HCT116 (cell line): ENCODE data around the gene NEDD4L. TPM values are rescaled to one million over a fixed set of nuclear protein-coding genes. Genes with fewer than 3 reads are reported as not detected.

Experiments used
- ATAC-seq: fragments of 200-7000 bp; cut with Tn5 transposase; 2 replicates; pipeline ENCODE4 v1.9.1; 2020; ENCODE audit warnings: mild to moderate bottlenecking, moderate library complexity
- BruUV-seq: library from RNA; stranded (reverse); fragments of 400-500 nt; replicated peaks from 2 replicates; lab custom pipeline; 2021; lab: Mats Ljungman, UMichigan
- CTCF ChIA-PET: fragments of 300-600 bp; sonication (Branson Sonifier 250); formaldehyde crosslinking; loops from one replicate; lab custom pipeline; 2021; ENCODE audit warnings: antibody characterized with exemption; lab: Charles Lee
- POLR2A ChIA-PET: fragments of 300-600, 350-600 bp; sonication (Branson Sonifier 250); formaldehyde crosslinking; loops from one replicate; lab custom pipeline; 2021; ENCODE audit warnings: antibody characterized with exemption; lab: Charles Lee
- RAD21 ChIA-PET, 2 experiments: fragments of 300-600 bp; sonication (Branson Sonifier 250); formaldehyde crosslinking; loops; one replicate each; lab custom pipeline; 2023; ENCODE audit warnings: low total read pairs in 2 of 2; ENCODE audit not compliant: uncharacterized antibody in 2 of 2, unreplicated experiment in 2 of 2, low non-redundant PET in 1 of 2; lab: Charles Lee
- DNase-seq: peaks from one replicate; pipeline ENCODE4 v3.0.0-alpha.2; 2010; ENCODE audit warnings: low read depth, low spot score
- H2AFZ ChIP-seq: fragments of 200-600 bp; shearing (Covaris generic), sonication (generic); 2 replicates; pipeline ENCODE4 v1.6.1; 2017; ENCODE audit warnings: low read depth, mixed run types, mixed read lengths, antibody characterized with exemption, low read length; ENCODE audit not compliant: poor library complexity, severe bottlenecking
- H3K27ac ChIP-seq: 2 replicates; pipeline ENCODE4 v1.5.1; 2012; ENCODE audit warnings: low read depth, low read length
- H3K27me3 ChIP-seq: fragments of 200-600 bp; sonication (generic); 2 replicates; pipeline ENCODE4 v1.6.1; 2016; ENCODE audit warnings: mixed run types, low read length, mixed read lengths; ENCODE audit not compliant: insufficient read depth
- H3K36me3 ChIP-seq, 2 experiments: fragments of 200-500 bp in 1 of 2; fragments of 200-600 bp in 1 of 2; sonication (Bioruptor generic) in 1 of 2; sonication (generic) in 1 of 2; 2 replicates each; pipeline versions ENCODE4 v1.5.1 to v1.6.1; 2014 to 2016; ENCODE audit warnings: low read length in 2 of 2, inconsistent platforms in 1 of 2, mixed read lengths in 1 of 2, mixed run types in 1 of 2; ENCODE audit not compliant: insufficient read depth in 2 of 2, control insufficient read depth in 1 of 2
- H3K4me1 ChIP-seq, 2 experiments: fragments of 200-600 bp in 1 of 2; sonication (generic) in 1 of 2; 2 replicates each; pipeline versions ENCODE4 v1.5.1 to v1.6.1; 2012 to 2017; ENCODE audit warnings: low read length in 2 of 2, inconsistent platforms in 1 of 2, mild to moderate bottlenecking in 1 of 2, mixed read lengths in 1 of 2, mixed run types in 1 of 2, moderate library complexity in 1 of 2; ENCODE audit not compliant: insufficient read depth in 2 of 2, control insufficient read depth in 1 of 2
- H3K4me2 ChIP-seq: fragments of 200-600 bp; sonication (generic); 2 replicates; pipeline ENCODE4 v1.6.1; 2017; ENCODE audit warnings: mixed run types, low read length, mixed read lengths
- H3K4me3 ChIP-seq, 2 experiments: fragments of 200-600 bp in 1 of 2; sonication (generic) in 1 of 2; replicated peaks in 1 of 2; 2 replicates each; pipeline ENCODE4 v1.5.1; 2011 to 2016; ENCODE audit warnings: low read length in 2 of 2, control low read depth in 1 of 2, low read depth in 1 of 2, mild to moderate bottlenecking in 1 of 2, mixed read lengths in 1 of 2, mixed run types in 1 of 2
- H3K79me2 ChIP-seq: fragments of 200-600 bp; sonication (generic); 2 replicates; pipeline ENCODE4 v1.6.1; 2017; ENCODE audit warnings: mild to moderate bottlenecking, mixed run types, low read length, moderate library complexity, mixed read lengths; ENCODE audit not compliant: insufficient read depth
- H3K9ac ChIP-seq: fragments of 200-600 bp; sonication (generic); 2 replicates; pipeline ENCODE4 v1.6.1; 2016; ENCODE audit warnings: low read length, mixed read lengths
- H3K9me2 ChIP-seq: fragments of 200-600 bp; sonication (generic), shearing (Covaris generic); 2 replicates; pipeline ENCODE4 v1.6.1; 2017; ENCODE audit warnings: mixed run types, mild to moderate bottlenecking, moderate library complexity; ENCODE audit not compliant: insufficient read depth
- H3K9me3 ChIP-seq, 2 experiments: fragments of 200-500 bp in 1 of 2; fragments of 200-600 bp in 1 of 2; sonication (Bioruptor generic) in 1 of 2; sonication (generic) in 1 of 2; 2 replicates each; pipeline ENCODE4 v1.6.1; 2014 to 2017; ENCODE audit warnings: low read length in 2 of 2, mixed read lengths in 2 of 2, inconsistent platforms in 1 of 2, low read depth in 1 of 2, mild to moderate bottlenecking in 1 of 2, mixed run types in 1 of 2, moderate library complexity in 1 of 2; ENCODE audit not compliant: control insufficient read depth in 1 of 2, insufficient read depth in 1 of 2
- H4K20me1 ChIP-seq: fragments of 200-600 bp; sonication (generic), shearing (Covaris generic); 2 replicates; pipeline ENCODE4 v1.6.1; 2017; ENCODE audit warnings: mixed run types, mild to moderate bottlenecking, moderate library complexity; ENCODE audit not compliant: insufficient read depth
- ATF3 ChIP-seq: IDR thresholded peaks from 2 replicates; pipeline ENCODE4 v1.6.1; 2012
- CTCF ChIP-seq, 3 experiments: fragments of 200-600 bp in 1 of 3; sonication (generic) in 1 of 3; IDR thresholded peaks in 2 of 3; conservative IDR thresholded peaks in 1 of 3; 2 replicates each; pipeline ENCODE4 v1.5.1; 2012 to 2017; ENCODE audit warnings: low read depth in 2 of 3, low read length in 2 of 3, antibody characterized with exemption in 1 of 3, borderline replicate concordance in 1 of 3, control low read depth in 1 of 3, mild to moderate bottlenecking in 1 of 3, mixed read lengths in 1 of 3, mixed run types in 1 of 3, moderate library complexity in 1 of 3; ENCODE audit not compliant: insufficient read depth in 1 of 3
- EGR1 ChIP-seq: IDR thresholded peaks from 2 replicates; pipeline ENCODE4 v1.6.1; 2012; ENCODE audit warnings: low read depth
- ELF1 ChIP-seq: IDR thresholded peaks from 2 replicates; pipeline ENCODE4 v1.6.1; 2012; ENCODE audit warnings: low read depth, borderline replicate concordance
- EZH2 ChIP-seq: fragments of 200-600 bp; sonication (generic); IDR thresholded peaks from 2 replicates; pipeline ENCODE4 v1.6.1; 2017; ENCODE audit warnings: antibody characterized with exemption, mixed run types
- FOSL1 ChIP-seq: IDR thresholded peaks from 2 replicates; pipeline ENCODE4 v1.6.1; 2012; ENCODE audit warnings: low read depth
- JUND ChIP-seq: IDR thresholded peaks from 2 replicates; pipeline ENCODE4 v1.6.1; 2012
- MAX ChIP-seq: IDR thresholded peaks from 2 replicates; pipeline ENCODE4 v1.6.1; 2012
- POLR2AphosphoS5 ChIP-seq: IDR thresholded peaks from 2 replicates; pipeline ENCODE4 v1.6.1; 2011; ENCODE audit warnings: mild to moderate bottlenecking, low read depth, low read length, moderate library complexity
- RAD21 ChIP-seq: IDR thresholded peaks from 2 replicates; pipeline ENCODE4 v1.6.1; 2012; ENCODE audit warnings: low read depth, mild to moderate bottlenecking
- REST ChIP-seq: IDR thresholded peaks from 2 replicates; pipeline ENCODE4 v1.6.1; 2012; ENCODE audit warnings: low read depth
- SIN3A ChIP-seq: IDR thresholded peaks from 2 replicates; pipeline ENCODE4 v1.6.1; 2012; ENCODE audit warnings: low read depth
- SP1 ChIP-seq: IDR thresholded peaks from 2 replicates; pipeline ENCODE4 v1.6.1; 2012; ENCODE audit warnings: low read depth
- TCF7L2 ChIP-seq: IDR thresholded peaks from 2 replicates; pipeline ENCODE4 v1.7.0; 2011; ENCODE audit warnings: borderline replicate concordance, inconsistent platforms; ENCODE audit not compliant: insufficient read depth, insufficient read length; ENCODE audit errors: extremely low read depth
- YY1 ChIP-seq: IDR thresholded peaks from 2 replicates; pipeline ENCODE4 v1.6.1; 2011; ENCODE audit warnings: low read length, low read depth, moderate library complexity, mild to moderate bottlenecking; ENCODE audit not compliant: insufficient replicate concordance; ENCODE audit errors: extremely low read depth
- ZBTB33 ChIP-seq: IDR thresholded peaks from 2 replicates; pipeline ENCODE4 v1.6.1; 2011; ENCODE audit warnings: mild to moderate bottlenecking, low read length, moderate library complexity; ENCODE audit not compliant: insufficient replicate concordance; ENCODE audit errors: extremely low read depth
- ZFX ChIP-seq: fragments of 450-650 bp; IDR thresholded peaks from 2 replicates; pipeline ENCODE4 v1.6.1; 2017
- ZNF274 ChIP-seq: fragments of 200-500 bp; sonication (Bioruptor generic); IDR thresholded peaks from 2 replicates; pipeline ENCODE4 v1.6.1; 2014; ENCODE audit warnings: mild to moderate bottlenecking, low read depth, low read length, inconsistent platforms
- intact Hi-C: fragments of 100-400 bp; cut with micrococcal nuclease; formaldehyde crosslinking; loops from 2 replicates; pipeline ENCODE4 v1.10.0; 2022
- total RNA-seq: library from RNA; stranded (reverse); gene quantifications from one replicate; pipeline ENCODE4 v1.2.1, GENCODE V29; 2021; ENCODE audit not compliant: unreplicated experiment

NEDD4L gene
- total RNA-seq, 1 experiment from 2014 or later, result 41.5 TPM

GRCh38 chr18:58254873-58255511, 211.0 kb downstream of the NEDD4L start:
- no peaks in the 10 kb centered on the region for H3K36me3 ChIP-seq
- H3K4me3 ChIP-seq, result no peak overlapping the region
- intact Hi-C loops, result no loop called here
- H3K27ac ChIP-seq, result no peak overlapping the region
- H3K27me3 ChIP-seq, result no peaks in the 10 kb centered on the region
- no peak overlapping the region for H2AFZ ChIP-seq
- BruUV-seq, result no TSS peak
- ATAC-seq (no peak), DNase-seq (no peak)
- H3K9me2 ChIP-seq, result no peaks in the 10 kb centered on the region
- RAD21 ChIA-PET, result no interaction called here
- H3K9me3 ChIP-seq, result no peaks in the 10 kb centered on the region
- H3K4me2 ChIP-seq, result no peak overlapping the region
- TF ChIP-seq ATF3, result no peak
- TF ChIP-seq YY1, result no peak
- no peak for TF ChIP-seq EZH2
- TF ChIP-seq SIN3A, result no peak
- TF ChIP-seq JUND, result no peak
- no peak for TF ChIP-seq ZBTB33
- no peak for TF ChIP-seq TCF7L2
- TF ChIP-seq POLR2AphosphoS5, result no peak
- TF ChIP-seq REST, result no peak
- no peak for TF ChIP-seq ELF1
- no peak for TF ChIP-seq FOSL1
- no peak for TF ChIP-seq ZFX
- TF ChIP-seq SP1, result no peak
- TF ChIP-seq CTCF (IDR thresholded peaks at IDR 0.05 in 2 of 3, conservative IDR thresholded peaks at IDR 0.05 in 1 of 3; ENCODE audit: borderline replicate concordance in 1 of 3, insufficient read depth in 1 of 3, low read depth in 2 of 3, low read length in 2 of 3), result no peak
- TF ChIP-seq EGR1, result no peak
- TF ChIP-seq RAD21, result no peak
- TF ChIP-seq MAX, result no peak
- no peak for TF ChIP-seq ZNF274
- H3K79me2 ChIP-seq, result no peaks in the 10 kb centered on the region
- no peaks in the 10 kb centered on the region for H3K4me1 ChIP-seq
- CTCF ChIA-PET, result no interaction called here
- H3K9ac ChIP-seq, result no peak overlapping the region
- POLR2A ChIA-PET, result no interaction called here
- H4K20me1 ChIP-seq, result 0 out of 2 replicates have a peak, but pooled peaks cover 4% of the 10 kb centered on the region
